Naive thymus-derived CD4-positive, alpha-beta T cell (primary cell): ENCODE data around the gene EPHB1. TPM values are rescaled to one million over a fixed set of nuclear protein-coding genes. Genes with fewer than 3 reads are reported as not detected.

Experiments
- ATAC-seq: fragments of 150-1000 bp; cut with Tn5 transposase; 2 replicates; pipeline ENCODE4 v1.10.0; 2021; ENCODE audit warnings: mild to moderate bottlenecking, moderate library complexity
- CTCF ChIA-PET: fragments of 350-600 bp; sonication (Branson Sonifier 250); formaldehyde crosslinking; loops from one replicate; lab custom pipeline; 2021; ENCODE audit warnings: antibody characterized with exemption; lab: Charles Lee
- POLR2A ChIA-PET: fragments of 350-600 bp; sonication (Branson Sonifier 250); formaldehyde crosslinking; loops from one replicate; lab custom pipeline; 2021; ENCODE audit warnings: antibody characterized with exemption, inconsistent platforms; lab: Charles Lee
- DNase-seq, 9 donors: peaks; one replicate each; pipeline versions ENCODE4 v3.0.0 to v3.0.0-alpha.2; 2020 to 2022; ENCODE audit warnings: mixed read lengths in 1 of 9
- H3K27ac ChIP-seq: one replicate; pipeline ENCODE4 v1.7.0; 2013; ENCODE audit warnings: mild to moderate bottlenecking, low read depth, low read length, moderate library complexity
- H3K27me3 ChIP-seq, 2 donors: one replicate each; pipeline ENCODE4 v1.7.0; 2013; ENCODE audit warnings: low read length in 2 of 2, mild to moderate bottlenecking in 2 of 2, moderate library complexity in 2 of 2; ENCODE audit not compliant: control insufficient read depth in 2 of 2, insufficient read depth in 2 of 2
- H3K36me3 ChIP-seq, 3 experiments: 1 replicate in 2 of 3; 2 replicates in 1 of 3; pipeline ENCODE4 v1.7.0; 2013; ENCODE audit warnings: low read length in 3 of 3, mild to moderate bottlenecking in 3 of 3, moderate library complexity in 1 of 3; ENCODE audit not compliant: insufficient read depth in 3 of 3, control insufficient read depth in 2 of 3
- H3K4me1 ChIP-seq, 2 donors: one replicate each; pipeline ENCODE4 v1.7.0; 2013; ENCODE audit warnings: low read length in 2 of 2, mild to moderate bottlenecking in 2 of 2, moderate library complexity in 1 of 2; ENCODE audit not compliant: control insufficient read depth in 2 of 2, insufficient read depth in 2 of 2
- H3K4me3 ChIP-seq: 2 replicates; pipeline ENCODE4 v1.7.0; 2013; ENCODE audit warnings: mild to moderate bottlenecking, low read length
- H3K9me3 ChIP-seq, 3 experiments: 1 replicate in 2 of 3; 2 replicates in 1 of 3; pipeline ENCODE4 v1.7.0; 2013; ENCODE audit warnings: low read length in 3 of 3; ENCODE audit not compliant: control insufficient read depth in 2 of 3
- H3K27ac Mint-ChIP-seq, 9 donors: one replicate each; pipeline ENCODE4 v1.8.0; 2020 to 2022; ENCODE audit warnings: mixed read lengths in 9 of 9, mild to moderate bottlenecking in 8 of 9, moderate library complexity in 5 of 9, inconsistent platforms in 2 of 9
- H3K27me3 Mint-ChIP-seq, 5 donors: one replicate each; pipeline ENCODE4 v1.8.0; 2021 to 2022; ENCODE audit warnings: mixed read lengths in 5 of 5, mild to moderate bottlenecking in 1 of 5
- H3K36me3 Mint-ChIP-seq, 5 donors: one replicate each; pipeline ENCODE4 v1.8.0; 2020 to 2022; ENCODE audit warnings: mixed read lengths in 5 of 5, mild to moderate bottlenecking in 3 of 5, inconsistent platforms in 1 of 5
- H3K4me1 Mint-ChIP-seq, 7 donors: one replicate each; pipeline ENCODE4 v1.8.0; 2020 to 2022; ENCODE audit warnings: mixed read lengths in 7 of 7, mild to moderate bottlenecking in 3 of 7, inconsistent platforms in 1 of 7
- H3K4me3 Mint-ChIP-seq, 10 donors: one replicate each; pipeline ENCODE4 v1.8.0; 2020 to 2022; ENCODE audit warnings: mild to moderate bottlenecking in 10 of 10, mixed read lengths in 10 of 10, moderate library complexity in 6 of 10, inconsistent platforms in 2 of 10
- H3K9me3 Mint-ChIP-seq, 11 donors: one replicate each; pipeline ENCODE4 v1.8.0; 2020 to 2022; ENCODE audit warnings: mixed read lengths in 11 of 11, mild to moderate bottlenecking in 4 of 11, inconsistent platforms in 1 of 11, moderate library complexity in 1 of 11
- intact Hi-C, 2 donors: fragments of 100-400 bp; cut with micrococcal nuclease; formaldehyde crosslinking; loops; one replicate each; pipeline ENCODE4 v1.15.1; 2023
- polyA plus RNA-seq, 2 donors: library from polyadenylated mRNA; unstranded; fragments of 300-500 nt; fragmentation: Illumina TruSeq; gene quantifications; one replicate each; pipeline ENCODE4 v1.2.3, GENCODE V29; 2021
- total RNA-seq, 6 experiments: library from RNA in 5 of 6; stranded (reverse) in 5 of 6; gene quantifications; 1 replicate in 5 of 6; 2 replicates in 1 of 6; pipeline ENCODE4 v1.2.3 and lab custom pipeline; 2021 to 2026

EPHB1 gene
- total and polyA plus RNA-seq, 7 experiments from 2014 or later: 1.6 to 2.2 (median 1.8) TPM; not detected in 4

DNA sequence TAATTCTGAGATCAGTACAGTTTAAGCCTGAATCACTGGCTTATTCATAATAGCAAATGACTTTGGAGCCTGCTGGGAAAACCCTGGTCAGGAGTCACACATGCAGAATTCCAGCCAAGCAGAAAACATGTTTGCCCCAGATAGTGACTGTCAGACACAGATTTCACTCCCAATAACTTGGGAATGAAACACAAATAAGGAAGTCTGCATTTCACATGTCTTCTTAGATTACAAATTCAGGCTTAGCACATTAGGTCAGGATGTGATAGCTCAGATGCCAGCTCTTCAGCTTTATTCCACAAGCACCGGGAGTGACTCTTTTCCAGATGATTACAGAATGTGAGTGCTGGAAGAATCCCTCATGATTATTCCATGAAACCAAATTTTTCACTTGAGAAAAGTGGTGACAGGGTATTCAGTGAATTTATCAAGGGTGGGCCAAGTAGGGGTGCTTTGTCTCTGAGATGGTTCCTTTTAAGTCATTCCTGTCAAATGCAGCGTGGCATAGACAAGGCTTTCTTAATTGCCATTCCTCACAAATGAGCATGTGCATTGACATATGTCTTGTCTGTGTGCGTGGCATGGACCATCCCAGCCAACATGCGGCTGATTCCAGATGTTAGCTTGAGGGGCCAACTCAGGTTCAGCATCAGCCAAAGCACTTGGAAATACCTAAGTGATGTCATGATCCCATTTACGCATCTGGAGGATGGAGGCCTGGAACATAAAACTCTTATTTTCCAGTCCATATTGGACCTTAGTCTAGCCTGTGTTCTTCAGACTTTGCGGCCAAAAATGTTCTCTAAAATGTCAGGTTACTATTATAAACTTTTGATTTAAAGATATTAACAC is 191.0 kb downstream of the EPHB1 start:
- Histone ChIP-seq H3K4me3 (no peak overlapping the region), H3K27me3 (no peaks in the 10 kb centered on the region), H3K4me1 (no peaks in the 10 kb centered on the region), H3K9me3 (no peaks in the 10 kb centered on the region), H3K36me3 (no peaks in the 10 kb centered on the region), H3K27ac (no peak overlapping the region)
- no peaks in the 10 kb centered on the region for H3K4me1 Mint-ChIP-seq
- no peak for DNase-seq
- H3K36me3 Mint-ChIP-seq: no peaks in the 10 kb centered on the region
- ATAC-seq: no peak
- POLR2A ChIA-PET: no interaction called here
- no peak overlapping the region for H3K27ac Mint-ChIP-seq
- no peak overlapping the region for H3K4me3 Mint-ChIP-seq
- peaks cover 0 to 2% (median 0%) of the 10 kb centered on the region in 11 donors for H3K9me3 Mint-ChIP-seq
- CTCF ChIA-PET: no interaction called here
- H3K27me3 Mint-ChIP-seq: peaks cover 0 to 4% (median 0%) of the 10 kb centered on the region in 5 donors
- intact Hi-C loops: no loop called here

- H3K27ac Mint-ChIP-seq: no peak overlapping the region
- Histone ChIP-seq H3K27me3 (no peaks in the 10 kb centered on the region), H3K4me3 (no peak overlapping the region), H3K27ac (no peak overlapping the region), H3K9me3 (no peaks in the 10 kb centered on the region), H3K36me3 (no peaks in the 10 kb centered on the region), H3K4me1 (no peaks in the 10 kb centered on the region)
- no peaks in the 10 kb centered on the region for H3K4me1 Mint-ChIP-seq
- no peak overlapping the region for H3K4me3 Mint-ChIP-seq
- H3K9me3 Mint-ChIP-seq: peaks cover 0 to 4% (median 0%) of the 10 kb centered on the region in 11 donors
- ChIA-PET POLR2A (no interaction called here), CTCF (no interaction called here)
- no peaks in the 10 kb centered on the region for H3K27me3 Mint-ChIP-seq
- ATAC-seq: no peak
- H3K36me3 Mint-ChIP-seq: no peaks in the 10 kb centered on the region
- intact Hi-C loops: no loop called here
- no peak for DNase-seq
Measured at GRCh38 chr3:134988666-134989065, 193.6 kb downstream of the EPHB1 start.

DNA sequence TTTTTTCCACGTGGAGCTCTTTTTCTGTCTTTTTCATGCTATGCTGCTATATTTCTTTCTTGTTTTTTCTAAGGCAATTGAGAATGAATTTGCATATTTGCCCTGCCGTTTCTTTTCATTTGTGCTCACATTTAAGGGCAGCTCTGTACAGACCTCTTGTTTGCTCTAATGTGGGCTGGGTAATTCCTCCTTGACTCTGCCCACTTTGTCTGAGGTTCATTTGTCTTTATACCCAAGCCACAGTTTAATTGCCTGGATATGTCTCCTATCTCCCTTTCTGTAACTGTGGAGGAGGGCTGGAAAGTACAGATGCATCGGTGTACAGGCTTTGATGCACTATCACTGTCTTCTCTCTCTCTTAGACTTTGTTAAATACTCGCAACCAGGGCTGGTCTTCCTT is 195.9 kb downstream of the EPHB1 start:
- intact Hi-C loops: no loop called here
- Mint-ChIP-seq H3K27me3 (peaks cover 0 to 5% (median 0%) of the 10 kb centered on the region in 5 donors), H3K4me1 (no peaks in the 10 kb centered on the region), H3K36me3 (no peaks in the 10 kb centered on the region), H3K9me3 (peaks cover 0 to 6% (median 0%) of the 10 kb centered on the region in 11 donors), H3K4me3 (no peak overlapping the region), H3K27ac (no peak overlapping the region)
- ChIA-PET POLR2A (no interaction called here), CTCF (no interaction called here)
- no peaks in the 10 kb centered on the region for H3K36me3 ChIP-seq
- no peak overlapping the region for H3K4me3 ChIP-seq
- ATAC-seq (no peak), DNase-seq (no peak)
- H3K4me1 ChIP-seq: no peaks in the 10 kb centered on the region
- no peak overlapping the region for H3K27ac ChIP-seq
- no peaks in the 10 kb centered on the region for H3K9me3 ChIP-seq
- H3K27me3 ChIP-seq: no peaks in the 10 kb centered on the region

DNA sequence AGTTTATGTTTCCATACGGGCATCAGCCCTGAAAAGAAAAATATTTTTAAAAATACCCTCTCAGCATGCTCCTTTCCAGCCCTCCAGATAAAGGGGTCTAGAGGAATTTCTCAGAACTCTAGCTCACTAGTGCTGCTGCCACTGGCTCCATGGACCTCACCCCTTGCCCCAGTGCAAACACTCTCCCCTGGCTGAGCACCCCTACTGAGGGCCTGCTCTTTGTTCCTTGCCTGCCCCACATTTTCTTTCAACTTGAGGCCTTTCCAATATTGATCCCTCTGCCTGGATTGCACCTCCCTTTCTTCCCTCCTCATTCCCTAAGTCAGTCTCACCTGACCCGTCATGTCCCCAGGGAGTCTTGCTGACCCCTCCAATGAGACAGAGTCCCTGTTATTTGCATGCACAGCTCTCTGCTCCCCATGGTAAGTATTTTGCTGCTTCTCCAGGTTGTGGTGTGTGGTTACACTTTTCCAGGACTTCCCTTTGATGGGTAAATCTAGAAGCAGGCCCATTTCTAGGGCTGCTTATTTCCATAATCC is 196.5 kb downstream of the EPHB1 start:
- ChIA-PET CTCF (no interaction called here), POLR2A (interaction anchor here (0.7 kb wide), 1 partner anchor 22 kb away, joined by 3 read pairs; no protein-coding TSS in a partner anchor)
- peaks cover 0 to 5% (median 0%) of the 10 kb centered on the region in 5 donors for H3K27me3 Mint-ChIP-seq

GRCh38 chr3:134992180-134992579 is 197.1 kb downstream of the EPHB1 start:
- no peak overlapping the region for H3K27ac Mint-ChIP-seq
- no peak overlapping the region for H3K4me3 ChIP-seq
- no peaks in the 10 kb centered on the region for H3K36me3 Mint-ChIP-seq
- H3K4me1 ChIP-seq: no peaks in the 10 kb centered on the region
- intact Hi-C loops: no loop called here
- peaks cover 0 to 5% (median 0%) of the 10 kb centered on the region in 5 donors for H3K27me3 Mint-ChIP-seq
- peaks cover 0 to 6% (median 0%) of the 10 kb centered on the region in 11 donors for H3K9me3 Mint-ChIP-seq
- no peaks in the 10 kb centered on the region for H3K4me1 Mint-ChIP-seq
- ChIA-PET CTCF (no interaction called here), POLR2A (interaction anchor here (0.7 kb wide), 1 partner anchor 22 kb away, joined by 3 read pairs; no protein-coding TSS in a partner anchor)
- no peak overlapping the region for H3K4me3 Mint-ChIP-seq
- ATAC-seq: no peak
- no peak for DNase-seq
- H3K27ac ChIP-seq: no peak overlapping the region
- no peaks in the 10 kb centered on the region for H3K27me3 ChIP-seq
- H3K9me3 ChIP-seq: no peaks in the 10 kb centered on the region
- no peaks in the 10 kb centered on the region for H3K36me3 ChIP-seq

More for the DNA sequence above, 196.5 kb downstream of the EPHB1 start:
- Histone ChIP-seq H3K36me3 (no peaks in the 10 kb centered on the region), H3K4me3 (no peak overlapping the region), H3K4me1 (no peaks in the 10 kb centered on the region), H3K27ac (no peak overlapping the region), H3K27me3 (no peaks in the 10 kb centered on the region), H3K9me3 (no peaks in the 10 kb centered on the region)
- Mint-ChIP-seq H3K4me1 (no peaks in the 10 kb centered on the region), H3K36me3 (no peaks in the 10 kb centered on the region), H3K27ac (no peak overlapping the region), H3K9me3 (peaks cover 0 to 6% (median 0%) of the 10 kb centered on the region in 11 donors), H3K4me3 (no peak overlapping the region)
- ATAC-seq (no peak), DNase-seq (no peak)
- intact Hi-C loops: no loop called here

- Histone ChIP-seq H3K27me3 (no peaks in the 10 kb centered on the region), H3K9me3 (no peaks in the 10 kb centered on the region), H3K36me3 (no peaks in the 10 kb centered on the region), H3K4me1 (no peaks in the 10 kb centered on the region), H3K4me3 (no peak overlapping the region), H3K27ac (no peak overlapping the region)
- Mint-ChIP-seq H3K27me3 (peaks cover 0 to 5% (median 0%) of the 10 kb centered on the region in 5 donors), H3K9me3 (peaks cover 0 to 6% (median 0%) of the 10 kb centered on the region in 11 donors), H3K27ac (no peak overlapping the region), H3K4me1 (no peaks in the 10 kb centered on the region), H3K4me3 (no peak overlapping the region), H3K36me3 (no peaks in the 10 kb centered on the region)
- ChIA-PET POLR2A (no interaction called here), CTCF (no interaction called here)
- ATAC-seq (no peak), DNase-seq (no peak)
- intact Hi-C loops: no loop called here
Measured at GRCh38 chr3:134992586-134992985, 197.5 kb downstream of the EPHB1 start.
